SK-N-SH (cell line): ENCODE data around the gene GCN1.
"Not testable (repeated sequence)": the region's sequence is repeated elsewhere in the genome, so short reads cannot be mapped to it uniquely, and the experiment has no call there.

Experiments used
- CTCF ChIP-seq: fragments of 200-600 bp; sonication (generic); IDR thresholded peaks from 2 replicates; pipeline ENCODE4 v1.6.1; 2017; ENCODE audit warnings: antibody characterized with exemption, mild to moderate bottlenecking, moderate library complexity
- JUND ChIP-seq: IDR thresholded peaks from 2 replicates; pipeline ENCODE4 v1.4.0; 2012
- TF ChIP-seq, protein P1 (sequence below): fragments of 150-350 bp; IDR thresholded peaks from 2 replicates; pipeline ENCODE4 v1.6.1; 2016; ENCODE audit warnings: mild to moderate bottlenecking, low read depth, low read length

- not testable (repeated sequence) for TF ChIP-seq CTCF, JUND
- TF ChIP-seq, protein P1, sequence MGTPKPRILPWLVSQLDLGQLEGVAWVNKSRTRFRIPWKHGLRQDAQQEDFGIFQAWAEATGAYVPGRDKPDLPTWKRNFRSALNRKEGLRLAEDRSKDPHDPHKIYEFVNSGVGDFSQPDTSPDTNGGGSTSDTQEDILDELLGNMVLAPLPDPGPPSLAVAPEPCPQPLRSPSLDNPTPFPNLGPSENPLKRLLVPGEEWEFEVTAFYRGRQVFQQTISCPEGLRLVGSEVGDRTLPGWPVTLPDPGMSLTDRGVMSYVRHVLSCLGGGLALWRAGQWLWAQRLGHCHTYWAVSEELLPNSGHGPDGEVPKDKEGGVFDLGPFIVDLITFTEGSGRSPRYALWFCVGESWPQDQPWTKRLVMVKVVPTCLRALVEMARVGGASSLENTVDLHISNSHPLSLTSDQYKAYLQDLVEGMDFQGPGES: not testable (repeated sequence)
These were observed 18.7 kb upstream of the GCN1 start for GRCh38 chr12:120213182-120213581.
